Hematopoietic multipotent progenitor cell treated with erythropoietin and hydrocortisone succinate and interleukin-3 and kit ligand, for 6 days (in vitro differentiated cells): ENCODE measurements around the gene PLPP2.

Experiments used
- DNase-seq: peaks from one replicate; pipeline ENCODE4 v3.0.0-alpha.2; 2015

The PLPP2 gene

DNA sequence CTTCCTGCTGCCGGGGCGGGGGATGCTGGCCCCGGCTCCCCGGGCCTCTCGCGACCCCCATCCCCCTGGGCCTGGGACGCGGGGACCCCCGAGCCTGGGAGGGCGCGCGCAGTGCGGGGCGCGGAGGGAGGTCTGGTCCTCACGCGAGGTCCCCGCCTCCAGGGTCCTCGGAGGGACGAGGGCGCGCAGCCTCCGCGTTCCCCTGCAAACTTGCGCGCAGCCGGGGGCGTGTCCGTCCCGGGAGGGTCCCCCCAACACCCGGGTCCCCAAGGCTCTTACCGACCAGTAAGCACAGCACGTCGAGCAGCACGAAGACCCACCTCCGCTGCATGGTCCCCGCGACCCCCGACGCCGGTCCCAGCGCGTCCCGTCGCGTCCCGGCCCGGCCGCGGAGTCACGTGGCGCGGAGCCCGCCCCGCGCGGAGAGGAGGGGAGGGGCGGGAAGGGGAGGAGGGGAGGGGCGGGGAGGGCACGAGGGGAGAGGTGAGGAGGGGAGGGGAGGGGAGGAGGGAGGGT lies at the start of gene PLPP2:
TSS of gene PLPP2 (minus strand) at position 398 of the 516 bp plus-strand sequence. CDS start at position 331, 67 bp downstream.
- no peak for DNase-seq

GRCh38 chr19:340620-341385 lies 49.6 kb upstream of the PLPP2 start:
- no peak for DNase-seq

DNA sequence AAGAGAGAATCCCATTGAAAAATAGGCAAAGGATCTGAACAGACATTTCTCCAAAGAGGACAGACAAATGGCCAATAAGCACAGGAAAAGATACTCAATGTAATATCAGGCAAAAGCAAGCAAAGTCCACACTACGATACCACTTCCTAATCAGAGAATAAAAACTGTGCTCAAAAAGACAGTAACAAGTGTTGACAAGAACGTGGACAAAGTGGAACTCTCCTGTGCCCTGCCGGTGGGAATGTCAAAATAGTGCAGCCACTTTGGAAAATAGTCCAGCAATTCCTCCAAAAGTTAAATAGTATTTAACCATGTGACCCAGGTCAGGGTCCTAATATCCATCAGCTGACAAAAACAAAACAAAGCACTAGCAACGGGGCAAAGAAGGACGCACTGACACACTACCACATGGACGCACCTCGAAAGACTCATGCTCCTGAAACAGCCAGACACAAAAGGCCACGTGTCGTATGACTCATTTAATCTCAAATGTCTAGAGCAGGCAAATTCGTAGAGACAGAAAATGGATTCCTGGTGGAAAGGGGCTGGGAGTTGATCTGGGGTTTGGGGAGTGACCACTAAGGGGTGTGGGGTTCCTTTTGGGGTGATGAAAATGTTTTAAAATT lies 48.2 kb upstream of the PLPP2 start:
- DNase-seq, result no peak

- DNase-seq, result peak; percentile 60
Measured at GRCh38 chr19:338421-338820, 47.2 kb upstream of the PLPP2 start.

DNA sequence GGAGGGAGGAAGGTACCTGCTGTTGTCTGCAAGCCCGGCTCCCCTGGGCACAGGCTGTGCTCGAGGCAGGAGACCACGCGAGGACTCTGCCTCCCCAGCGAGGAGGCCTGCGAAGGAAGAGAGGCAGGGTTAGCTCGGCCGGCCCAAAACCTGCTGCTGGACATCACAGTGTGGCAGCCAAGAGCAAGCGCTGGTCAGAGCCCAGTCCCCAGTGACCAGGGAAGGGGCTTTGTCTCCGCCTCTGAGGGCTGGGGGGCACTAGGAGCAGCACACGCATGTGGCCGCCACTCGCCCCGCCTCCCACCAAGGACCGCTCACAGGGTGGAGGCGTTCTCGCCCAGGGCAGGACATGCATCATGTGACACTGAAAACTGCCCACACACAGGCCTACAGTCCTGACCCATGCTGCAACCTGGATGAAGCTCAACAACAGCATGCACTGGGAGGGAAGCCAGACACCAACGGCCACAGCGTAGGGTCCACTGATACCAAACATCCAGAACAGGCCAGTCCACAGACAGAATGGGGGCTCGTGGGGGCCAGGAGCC lies 44.9 kb upstream of the PLPP2 start:
- no peak for DNase-seq

DNA sequence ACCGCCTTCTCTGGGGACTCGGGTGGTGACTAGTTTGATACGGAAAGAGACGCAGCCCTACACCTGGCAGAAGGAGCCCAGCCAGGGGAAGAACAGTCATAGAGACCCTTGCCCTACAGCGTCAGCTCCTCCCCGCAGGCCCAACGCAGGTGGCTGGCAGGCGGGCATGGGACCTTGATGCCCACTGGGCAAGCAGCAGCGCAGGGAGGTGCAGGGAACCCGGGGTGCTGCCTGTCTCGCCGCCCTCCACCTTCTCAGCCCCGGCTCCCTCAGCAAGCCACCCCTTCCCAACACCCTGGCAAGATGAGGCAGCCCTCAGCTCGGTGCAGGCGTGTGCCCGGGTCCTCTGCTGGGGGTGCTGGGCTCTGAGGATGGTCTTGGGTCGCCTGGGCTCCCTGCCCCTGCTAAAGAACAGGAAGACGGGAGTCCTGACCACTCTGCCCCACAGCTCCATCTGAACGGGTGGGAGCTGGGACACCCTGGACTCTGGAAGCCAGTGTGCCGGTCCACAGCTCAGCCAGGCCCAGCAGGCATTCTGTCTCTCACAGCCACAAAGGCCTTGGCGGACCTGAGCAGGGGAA lies 44.4 kb upstream of the PLPP2 start:
- DNase-seq, result no peak

GRCh38 chr19:335072-335471 lies 43.9 kb upstream of the PLPP2 start:
- DNase-seq, result no peak

GRCh38 chr19:334296-335071 lies 43.3 kb upstream of the PLPP2 start:
- DNase-seq, result no peak

- no peak for DNase-seq
Measured at GRCh38 chr19:330503-330902, 39.3 kb upstream of the PLPP2 start.

DNA sequence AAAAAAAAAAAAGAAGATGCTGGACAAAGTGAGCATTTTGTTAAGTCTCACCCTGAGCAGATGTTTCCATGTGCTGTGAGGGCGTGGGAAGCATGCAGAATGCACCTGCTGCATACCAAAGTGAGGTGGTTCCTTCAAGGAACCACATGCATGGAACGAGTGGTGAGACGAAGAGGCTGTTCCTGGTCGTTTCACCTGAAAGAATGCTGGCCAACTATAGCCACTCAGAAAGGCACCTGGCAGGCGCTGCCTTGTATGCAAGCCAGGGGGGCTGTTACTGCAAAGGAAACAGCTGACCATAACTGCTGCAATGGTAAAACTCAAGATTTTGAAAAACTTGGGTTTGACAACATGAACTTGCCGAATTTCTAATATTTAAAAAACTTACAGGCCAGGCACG lies 38.7 kb upstream of the PLPP2 start:
- DNase-seq, result no peak

DNA sequence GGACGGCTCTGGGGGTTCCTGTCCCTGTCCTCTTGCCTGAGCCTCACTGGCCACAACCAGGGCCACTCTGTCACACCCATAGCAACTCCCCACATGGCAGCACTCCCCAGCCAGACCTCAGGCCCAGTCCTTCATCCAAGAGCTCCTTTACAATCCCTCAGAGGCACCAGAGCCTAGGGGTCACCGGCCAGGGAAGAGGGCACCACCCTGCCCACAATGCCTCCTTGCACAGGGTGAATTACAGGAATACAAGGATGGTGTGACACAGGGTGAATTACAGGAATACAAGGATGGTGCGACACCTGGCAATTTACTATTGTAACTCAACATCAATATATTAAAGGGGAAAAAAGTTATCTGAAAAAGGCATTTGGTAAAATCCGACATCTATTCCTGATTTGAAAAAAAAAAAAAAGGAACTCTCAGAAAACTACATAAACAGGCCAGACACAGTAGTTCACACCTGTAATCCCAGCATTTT lies 36.9 kb upstream of the PLPP2 start:
- peak; percentile 37 for DNase-seq

DNA sequence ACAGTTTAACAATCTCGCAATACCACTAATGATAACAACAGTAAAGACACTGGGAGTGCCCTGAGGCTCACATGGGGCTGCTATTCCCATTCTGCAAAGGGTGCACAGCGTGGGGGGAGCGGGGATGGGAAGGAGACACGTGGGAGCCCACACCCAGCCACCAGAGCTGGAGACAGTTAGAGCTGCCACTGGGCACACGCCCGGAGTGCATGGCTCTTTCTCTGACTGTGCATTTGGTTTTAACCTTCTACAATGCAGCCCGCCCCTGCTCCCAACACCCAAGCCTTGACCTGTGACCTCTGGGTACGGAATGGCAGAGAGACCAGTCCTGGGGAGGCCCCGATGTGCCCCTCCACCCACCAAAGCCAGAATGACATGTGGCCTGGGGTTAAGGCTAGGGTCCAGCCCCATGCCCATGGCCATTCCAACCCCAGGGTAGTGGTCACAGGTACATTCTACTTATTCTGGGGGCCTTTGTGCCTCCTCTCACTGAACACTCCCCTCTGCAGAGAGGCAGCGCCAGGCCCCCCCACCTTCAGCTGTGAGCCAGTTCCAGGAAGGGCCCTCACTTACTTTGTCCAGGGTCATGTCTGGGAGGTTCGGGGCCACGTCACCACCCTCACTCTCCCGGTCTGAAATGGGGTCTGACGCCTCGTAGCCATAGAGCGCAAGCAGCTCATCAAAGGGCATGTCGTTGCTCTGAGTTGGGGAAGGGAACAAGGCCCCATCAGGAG lies 36.3 kb upstream of the PLPP2 start:
- no peak for DNase-seq

DNA sequence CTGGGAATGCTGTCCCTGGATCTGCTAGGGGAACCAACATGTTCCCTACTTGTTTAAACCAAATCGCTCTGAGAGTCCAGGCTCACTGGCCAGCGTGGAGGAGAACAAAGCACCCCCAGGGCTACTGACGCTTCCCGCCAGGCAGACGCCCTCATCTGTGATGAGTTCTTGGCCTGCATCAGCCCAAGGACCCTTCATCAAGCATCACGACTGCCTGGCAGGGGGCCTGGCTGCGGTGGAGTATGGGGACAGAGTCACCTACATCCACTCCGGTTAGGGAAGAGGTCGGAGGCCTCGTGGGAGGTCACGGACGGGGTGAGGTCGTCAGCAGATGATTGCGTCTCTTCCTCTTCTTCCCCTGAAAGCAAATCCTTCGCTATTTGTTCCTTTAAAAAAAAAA lies 35.7 kb upstream of the PLPP2 start:
- DNase-seq, result no peak

DNA sequence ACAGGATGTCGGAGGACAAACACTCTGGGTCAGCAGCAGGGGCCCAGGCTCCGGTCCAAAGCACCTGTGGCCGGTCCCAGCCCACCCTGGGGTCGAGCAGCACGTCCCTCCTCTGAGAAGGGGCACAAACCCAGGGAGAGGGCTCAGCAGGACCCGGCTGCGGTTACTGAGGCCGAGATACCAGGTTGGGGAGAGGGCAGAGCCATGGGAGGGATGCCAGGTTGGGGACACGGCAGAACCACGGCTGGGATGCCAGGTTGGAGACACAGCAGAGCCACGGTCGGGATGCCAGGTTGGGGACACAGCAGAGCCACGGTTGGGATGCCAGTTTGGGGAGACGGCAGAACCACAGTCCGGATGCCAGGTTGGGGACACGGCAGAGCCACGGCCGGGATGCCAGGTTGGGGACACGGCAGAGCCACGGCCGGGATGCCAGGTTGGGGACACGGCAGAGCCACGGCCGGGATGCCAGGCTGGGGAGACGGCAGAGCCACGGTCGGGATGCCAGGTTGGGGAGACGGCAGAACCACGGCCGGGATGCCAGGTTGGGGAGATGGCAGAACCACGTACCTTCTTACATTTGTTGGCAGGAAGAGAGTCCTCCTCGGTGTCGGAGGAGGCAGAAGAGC lies 34.8 kb upstream of the PLPP2 start:
- no peak for DNase-seq

DNA sequence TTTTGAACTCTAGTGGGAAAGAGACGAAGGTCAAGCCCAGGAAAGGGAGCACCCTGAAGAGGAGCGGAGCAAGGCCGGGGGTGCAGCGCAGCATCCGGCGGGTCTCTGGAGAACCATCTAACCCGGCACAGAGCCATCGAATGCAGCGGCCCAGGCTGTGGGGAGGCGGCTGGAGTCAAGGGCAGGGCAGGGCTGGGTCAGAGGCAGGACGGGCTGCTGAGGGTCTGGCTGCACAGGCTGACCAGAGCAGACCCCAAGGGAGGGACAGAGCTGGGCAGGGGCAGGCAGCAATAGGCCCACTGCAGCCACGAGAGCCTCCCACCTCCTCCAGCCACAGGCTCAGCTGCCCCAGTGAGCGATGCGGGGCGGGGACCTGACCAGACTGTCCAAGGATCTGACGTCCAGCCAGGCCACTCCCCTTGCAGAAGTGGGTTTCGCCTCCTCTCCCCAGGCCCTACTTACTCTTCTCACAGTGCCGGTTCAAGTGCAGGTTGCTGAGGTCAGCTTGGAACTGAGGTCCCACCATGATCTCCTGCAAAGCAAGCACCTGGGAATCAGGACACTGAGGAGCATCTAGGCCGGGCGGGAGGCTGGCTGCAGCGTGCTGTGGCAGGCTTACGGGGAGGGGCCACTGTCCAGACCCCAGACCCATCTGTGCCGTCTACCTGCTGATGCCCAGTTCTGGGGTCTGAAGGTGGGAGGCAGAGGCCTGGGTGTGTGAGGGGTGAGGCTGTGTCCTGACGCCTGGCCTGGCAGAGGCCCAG lies 34.2 kb upstream of the PLPP2 start:
- DNase-seq, result no peak

GRCh38 chr19:324716-325115 lies 33.5 kb upstream of the PLPP2 start:
- no peak for DNase-seq

- DNase-seq, result no peak
Measured at GRCh38 chr19:322616-323015, 31.4 kb upstream of the PLPP2 start.

DNA sequence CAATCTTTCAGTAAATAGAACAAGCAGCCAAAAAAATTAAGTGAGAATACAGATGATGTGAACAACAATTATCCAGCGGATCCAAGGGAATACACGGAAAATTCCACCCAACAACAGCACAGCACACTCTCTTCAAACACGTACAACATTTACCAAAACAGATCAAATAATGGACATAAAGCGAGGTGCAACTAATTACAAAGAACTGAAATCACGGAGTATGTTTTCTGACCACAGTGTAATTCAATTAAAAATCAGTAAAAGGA lies 27.2 kb upstream of the PLPP2 start:
- DNase-seq, result no peak

DNA sequence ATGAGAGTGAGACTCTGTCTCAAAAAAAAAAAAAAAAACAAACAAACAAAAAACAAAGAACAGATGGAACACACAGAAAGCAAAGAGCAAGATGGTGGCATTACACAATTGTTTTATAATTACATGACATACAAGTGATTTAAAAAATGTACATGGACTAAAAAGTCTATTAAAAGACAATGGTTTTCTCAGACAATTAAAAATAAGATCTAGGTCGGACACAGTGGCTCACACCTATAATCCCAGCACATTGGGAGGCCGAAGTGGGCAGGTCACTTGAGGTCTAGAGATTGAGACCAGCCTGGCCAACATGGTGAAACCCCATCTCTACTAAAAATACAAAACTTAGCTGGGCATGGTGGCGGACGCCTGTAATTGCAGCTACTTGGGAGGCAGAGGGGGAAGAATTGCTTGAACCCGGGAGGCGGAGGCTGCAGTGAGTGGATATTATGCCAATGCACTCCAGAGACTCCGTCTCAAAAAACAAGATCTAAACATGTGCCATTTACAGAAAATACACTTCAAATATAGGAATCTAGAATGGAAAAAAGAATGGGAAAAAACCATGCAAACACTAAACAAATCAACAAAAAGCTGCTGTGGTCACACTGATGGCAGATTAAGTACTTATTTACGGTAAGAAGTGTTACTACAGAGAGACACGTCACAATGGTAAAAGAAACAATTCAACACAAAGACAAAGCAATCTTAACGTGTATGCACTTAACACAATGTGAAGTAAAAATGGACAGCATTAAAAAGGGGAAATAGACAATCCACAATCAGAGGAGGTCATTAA lies 26.7 kb upstream of the PLPP2 start:
- DNase-seq, result no peak

- no peak for DNase-seq
Measured at GRCh38 chr19:315811-316210, 24.6 kb upstream of the PLPP2 start.
